ENCODE results near the gene ANAPC13. TPM values are rescaled to one million over a fixed set of nuclear protein-coding genes. Genes with fewer than 3 reads are reported as not detected.

Gene ANAPC13
- total and polyA plus RNA-seq, 2 donors from 2014 or later: 55.3 to 160 TPM

- FAIRE-seq (no peak), DNase-seq (no peak)
- Histone ChIP-seq H3K9me3 (ENCODE audit: control insufficient read depth in 2 of 3, insufficient read depth in 1 of 3, low read length in 3 of 3) (no peaks in the 10 kb centered on the region), H3K27ac (ENCODE audit: low read depth in 2 of 2, low read length in 2 of 2) (no peak overlapping the region), H3K27me3 (ENCODE audit: control insufficient read depth, insufficient read depth, low read length) (no peaks in the 10 kb centered on the region), H3K9ac (ENCODE audit: low read length in 3 of 3) (no peak overlapping the region), H3K4me1 (ENCODE audit: control insufficient read depth in 2 of 3, insufficient read depth in 2 of 3, low read depth in 1 of 3, low read length in 3 of 3) (no peaks in the 10 kb centered on the region), H3K36me3 (ENCODE audit: control insufficient read depth in 2 of 3, insufficient read depth in 3 of 3, low read length in 3 of 3) (no peaks in the 10 kb centered on the region), H3K4me3 (ENCODE audit: low read length in 3 of 3) (no peak overlapping the region)
- no peak for TF ChIP-seq CTCF (IDR thresholded peaks at IDR 0.05; ENCODE audit: borderline replicate concordance, extremely low read depth, insufficient read depth)
- intact Hi-C loops (cut with DNase I): no loop called here
Observed at GRCh38 chr3:134430950-134431445, 54.8 kb downstream of the ANAPC13 start.

GRCh38 chr3:134430174-134430573 lies 55.6 kb downstream of the ANAPC13 start:
- Histone ChIP-seq H3K4me3 (ENCODE audit: low read length in 3 of 3) (no peak overlapping the region), H3K36me3 (ENCODE audit: control insufficient read depth in 2 of 3, insufficient read depth in 3 of 3, low read length in 3 of 3) (no peaks in the 10 kb centered on the region), H3K27me3 (ENCODE audit: control insufficient read depth, insufficient read depth, low read length) (no peaks in the 10 kb centered on the region), H3K4me1 (ENCODE audit: control insufficient read depth in 2 of 3, insufficient read depth in 2 of 3, low read depth in 1 of 3, low read length in 3 of 3) (no peaks in the 10 kb centered on the region), H3K9ac (ENCODE audit: low read length in 3 of 3) (no peak overlapping the region), H3K9me3 (ENCODE audit: control insufficient read depth in 2 of 3, insufficient read depth in 1 of 3, low read length in 3 of 3) (no peaks in the 10 kb centered on the region), H3K27ac (ENCODE audit: low read depth in 2 of 2, low read length in 2 of 2) (no peak overlapping the region)
- no peak for TF ChIP-seq CTCF (IDR thresholded peaks at IDR 0.05; ENCODE audit: borderline replicate concordance, extremely low read depth, insufficient read depth)
- intact Hi-C loops (cut with DNase I): no loop called here
- no peak for FAIRE-seq
- DNase-seq: no peak

GRCh38 chr3:134428401-134428800 lies 57.4 kb downstream of the ANAPC13 start:
- FAIRE-seq: no peak
- no peak overlapping the region for H3K4me3 ChIP-seq (ENCODE audit: low read length in 3 of 3)
- no peak for TF ChIP-seq CTCF (IDR thresholded peaks at IDR 0.05; ENCODE audit: borderline replicate concordance, extremely low read depth, insufficient read depth)
- no peak overlapping the region for H3K27ac ChIP-seq (ENCODE audit: low read depth in 2 of 2, low read length in 2 of 2)
- DNase-seq: no peak
- H3K9ac ChIP-seq (ENCODE audit: low read length in 3 of 3): no peak overlapping the region
- H3K9me3 ChIP-seq (ENCODE audit: control insufficient read depth in 2 of 3, insufficient read depth in 1 of 3, low read length in 3 of 3): no peaks in the 10 kb centered on the region
- no peaks in the 10 kb centered on the region for H3K36me3 ChIP-seq (ENCODE audit: control insufficient read depth in 2 of 3, insufficient read depth in 3 of 3, low read length in 3 of 3)
- intact Hi-C loops (cut with DNase I): no loop called here
- no peaks in the 10 kb centered on the region for H3K4me1 ChIP-seq (ENCODE audit: control insufficient read depth in 2 of 3, insufficient read depth in 2 of 3, low read depth in 1 of 3, low read length in 3 of 3)
- H3K27me3 ChIP-seq (ENCODE audit: control insufficient read depth, insufficient read depth, low read length): no peaks in the 10 kb centered on the region

Other genes starting within 250 kb of the ANAPC13 start
- 50.9 TPM for gene RYK, start 235.1 kb downstream of the ANAPC13 start, total RNA-seq
- gene RYK, start 235.1 kb downstream of the ANAPC13 start, polyA plus RNA-seq (ENCODE audit: insufficient read depth, low read depth, low replicate concordance): 32.2 TPM
- 83.5 TPM for gene AMOTL2, start 111.5 kb downstream of the ANAPC13 start, total RNA-seq
- 19.5 TPM for gene AMOTL2, start 111.5 kb downstream of the ANAPC13 start, polyA plus RNA-seq (ENCODE audit: insufficient read depth, low read depth, low replicate concordance)
- 19.6 TPM for gene CEP63, start 72 bp upstream of the ANAPC13 start, total RNA-seq
- gene CEP63, start 72 bp upstream of the ANAPC13 start, polyA plus RNA-seq (ENCODE audit: insufficient read depth, low read depth, low replicate concordance): 19.2 TPM
- gene KY, start 165.0 kb upstream of the ANAPC13 start, total RNA-seq: 0.50 TPM
- 0.69 TPM for gene KY, start 165.0 kb upstream of the ANAPC13 start, polyA plus RNA-seq (ENCODE audit: insufficient read depth, low read depth, low replicate concordance)

Data from kidney (tissue), 14 donors.